Lower leg skin (tissue), 3 donors: ENCODE measurements around the gene SP110.

Experiments
- POLR2A ChIP-seq, 2 donors: fragments of 450-650 bp; IDR thresholded peaks; one replicate each; pipeline ENCODE4 v1.6.1; 2016 to 2017; ENCODE audit warnings: antibody characterized with exemption in 2 of 2, mild to moderate bottlenecking in 1 of 2, moderate library complexity in 1 of 2
- TF ChIP-seq, protein P1 (sequence below), 3 donors: fragments of 450-650 bp; IDR thresholded peaks; one replicate each; pipeline ENCODE4 v1.5.1; 2016; ENCODE audit warnings: antibody characterized with exemption in 3 of 3, mild to moderate bottlenecking in 3 of 3, moderate library complexity in 2 of 3

- TF ChIP-seq, protein P1, sequence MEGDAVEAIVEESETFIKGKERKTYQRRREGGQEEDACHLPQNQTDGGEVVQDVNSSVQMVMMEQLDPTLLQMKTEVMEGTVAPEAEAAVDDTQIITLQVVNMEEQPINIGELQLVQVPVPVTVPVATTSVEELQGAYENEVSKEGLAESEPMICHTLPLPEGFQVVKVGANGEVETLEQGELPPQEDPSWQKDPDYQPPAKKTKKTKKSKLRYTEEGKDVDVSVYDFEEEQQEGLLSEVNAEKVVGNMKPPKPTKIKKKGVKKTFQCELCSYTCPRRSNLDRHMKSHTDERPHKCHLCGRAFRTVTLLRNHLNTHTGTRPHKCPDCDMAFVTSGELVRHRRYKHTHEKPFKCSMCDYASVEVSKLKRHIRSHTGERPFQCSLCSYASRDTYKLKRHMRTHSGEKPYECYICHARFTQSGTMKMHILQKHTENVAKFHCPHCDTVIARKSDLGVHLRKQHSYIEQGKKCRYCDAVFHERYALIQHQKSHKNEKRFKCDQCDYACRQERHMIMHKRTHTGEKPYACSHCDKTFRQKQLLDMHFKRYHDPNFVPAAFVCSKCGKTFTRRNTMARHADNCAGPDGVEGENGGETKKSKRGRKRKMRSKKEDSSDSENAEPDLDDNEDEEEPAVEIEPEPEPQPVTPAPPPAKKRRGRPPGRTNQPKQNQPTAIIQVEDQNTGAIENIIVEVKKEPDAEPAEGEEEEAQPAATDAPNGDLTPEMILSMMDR (IDR thresholded peaks at IDR 0.05): no peak
- no peak for TF ChIP-seq POLR2A (IDR thresholded peaks at IDR 0.05)
These were observed 91.0 kb downstream of the SP110 start for GRCh38 chr2:230128623-230129342.
